Measurements from ENCODE around the gene SLC12A1.

Gene SLC12A1

GRCh38 chr15:48337607-48338006, 131.5 kb downstream of the SLC12A1 start:
- no peak for DNase-seq (ENCODE audit: extremely low read depth, low read depth)
- no peak for TF ChIP-seq CTCF (IDR thresholded peaks at IDR 0.05; ENCODE audit: low read depth, low read length)

- DNase-seq (ENCODE audit: extremely low read depth, low read depth), result no peak
- TF ChIP-seq CTCF (IDR thresholded peaks at IDR 0.05; ENCODE audit: low read depth, low read length), result no peak
Measured at GRCh38 chr15:48340111-48340510, 134.0 kb downstream of the SLC12A1 start.

- TF ChIP-seq CTCF (IDR thresholded peaks at IDR 0.05; ENCODE audit: low read depth, low read length), result no peak
- no peak for DNase-seq (ENCODE audit: extremely low read depth, low read depth)
Measured at GRCh38 chr15:48343865-48344264, 137.8 kb downstream of the SLC12A1 start.

- DNase-seq (ENCODE audit: extremely low read depth, low read depth), result no peak
- TF ChIP-seq CTCF (IDR thresholded peaks at IDR 0.05; ENCODE audit: low read depth, low read length), result no peak
Measured at GRCh38 chr15:48345516-48345915, 139.4 kb downstream of the SLC12A1 start.

- no peak for DNase-seq (ENCODE audit: extremely low read depth, low read depth)
- TF ChIP-seq CTCF (IDR thresholded peaks at IDR 0.05; ENCODE audit: low read depth, low read length), result peak; percentile 70
Measured at GRCh38 chr15:48352474-48353072, 146.5 kb downstream of the SLC12A1 start.
